HT-29 (cell line): ENCODE results near the gene CFAP157. TPM values are rescaled to one million over a fixed set of nuclear protein-coding genes. Genes with fewer than 3 reads are reported as not detected.
A peak's percentile ranks its signal among the peaks of the same experiment; 100 is the strongest.

ENCODE experiments used
- DNase-seq: peaks from one replicate; pipeline ENCODE4 v3.0.0-alpha.2; 2015; ENCODE audit warnings: low spot score
- total RNA-seq: library from RNA; depleted of rRNA; stranded (reverse); fragments of >200 nt; shearing (Covaris generic); gene quantifications from 2 replicates; pipeline ENCODE4 v1.2.3, GENCODE V29; 2014; rRNA removed

The CFAP157 gene
- 0.26 and 0.28 TPM in 2 replicates for total RNA-seq

- DNase-seq: peak; percentile 58
These were observed at the start of gene CFAP157 for GRCh38 chr9:127706836-127707241. Gene CFAP157, plus strand, starts transcription at chr9:127706988. Its CDS starts 44 bp downstream, at chr9:127707032.

GRCh38 chr9:127658428-127658827, 48.4 kb upstream of the CFAP157 start:
- DNase-seq: no peak

- peak; percentile 35 for DNase-seq
These were observed 45.7 kb upstream of the CFAP157 start for GRCh38 chr9:127660886-127661741.

GRCh38 chr9:127662617-127663016, 44.2 kb upstream of the CFAP157 start:
- no peak for DNase-seq

- DNase-seq: no peak
These were observed 42.5 kb upstream of the CFAP157 start for GRCh38 chr9:127664324-127664677.

GRCh38 chr9:127664678-127665507, 41.9 kb upstream of the CFAP157 start:
- DNase-seq: no peak

- DNase-seq: no peak
These were observed 39.5 kb upstream of the CFAP157 start for GRCh38 chr9:127667127-127667844.

GRCh38 chr9:127667906-127668305, 38.9 kb upstream of the CFAP157 start:
- no peak for DNase-seq

- DNase-seq: no peak
These were observed 33.6 kb upstream of the CFAP157 start for GRCh38 chr9:127673234-127673633.

- no peak for DNase-seq
These were observed 30.1 kb upstream of the CFAP157 start for GRCh38 chr9:127676638-127677037.

GRCh38 chr9:127679506-127679905, 27.3 kb upstream of the CFAP157 start:
- DNase-seq: no peak

- DNase-seq: no peak
These were observed 26.6 kb upstream of the CFAP157 start for GRCh38 chr9:127680226-127680625.

- DNase-seq: no peak
These were observed 25.9 kb upstream of the CFAP157 start for GRCh38 chr9:127680846-127681245.

GRCh38 chr9:127682351-127683136, 24.2 kb upstream of the CFAP157 start:
- DNase-seq: no peak

GRCh38 chr9:127683723-127684122, 23.1 kb upstream of the CFAP157 start:
- no peak for DNase-seq

- DNase-seq: no peak
These were observed 22.2 kb upstream of the CFAP157 start for GRCh38 chr9:127684576-127684975.

- no peak for DNase-seq
These were observed 20.1 kb upstream of the CFAP157 start for GRCh38 chr9:127686461-127687393.

- no peak for DNase-seq
These were observed 17.3 kb upstream of the CFAP157 start for GRCh38 chr9:127689329-127690000.

GRCh38 chr9:127690735-127691134, 16.1 kb upstream of the CFAP157 start:
- DNase-seq: no peak
